CD4-positive, CD25-positive, alpha-beta regulatory T cell (primary cell): Measurements from ENCODE around the gene RASIP1. TPM values are rescaled to one million over a fixed set of nuclear protein-coding genes. Genes with fewer than 3 reads are reported as not detected.

ENCODE experiments used
- ATAC-seq, 2 donors: fragments of 150-1000 bp; cut with Tn5 transposase; one replicate each; pipeline ENCODE4 v1.10.0; 2021; ENCODE audit warnings: low read depth in 2 of 2, moderate number of reproducible peaks in 2 of 2, moderate library complexity in 1 of 2
- DNase-seq, 3 donors: peaks; one replicate each; pipeline versions ENCODE4 v3.0.0 to v3.0.0-alpha.2; 2012 to 2022; ENCODE audit warnings: mixed read lengths in 1 of 3
- H3K27ac ChIP-seq: one replicate; pipeline ENCODE4 v1.7.0; 2013; ENCODE audit warnings: mild to moderate bottlenecking, low read length; ENCODE audit not compliant: insufficient read depth, poor library complexity, severe bottlenecking
- H3K27me3 ChIP-seq: one replicate; pipeline ENCODE4 v1.7.0; 2013; ENCODE audit warnings: low read length; ENCODE audit not compliant: control insufficient read depth, insufficient read depth
- H3K36me3 ChIP-seq: one replicate; pipeline ENCODE4 v1.7.0; 2013; ENCODE audit warnings: mild to moderate bottlenecking, low read length, moderate library complexity; ENCODE audit not compliant: control insufficient read depth, insufficient read depth
- H3K4me1 ChIP-seq: 2 replicates; pipeline ENCODE4 v1.7.0; 2013; ENCODE audit warnings: mild to moderate bottlenecking, low read length; ENCODE audit not compliant: insufficient read depth, control insufficient read depth, poor library complexity, severe bottlenecking
- H3K4me3 ChIP-seq: one replicate; pipeline ENCODE4 v1.7.0; 2013; ENCODE audit warnings: low read depth, mild to moderate bottlenecking, low read length, moderate library complexity
- H3K9me3 ChIP-seq, 2 experiments: 1 replicate in 1 of 2; 2 replicates in 1 of 2; pipeline ENCODE4 v1.7.0; 2013; ENCODE audit warnings: low read length in 2 of 2, mild to moderate bottlenecking in 1 of 2, moderate library complexity in 1 of 2; ENCODE audit not compliant: control insufficient read depth in 2 of 2
- H3K27ac Mint-ChIP-seq, 3 donors: one replicate each; pipeline ENCODE4 v1.8.0; 2020 to 2022; ENCODE audit warnings: mild to moderate bottlenecking in 3 of 3, mixed read lengths in 3 of 3, moderate library complexity in 2 of 3
- H3K27me3 Mint-ChIP-seq: one replicate; pipeline ENCODE4 v1.8.0; 2022; ENCODE audit warnings: mild to moderate bottlenecking, mixed read lengths
- H3K36me3 Mint-ChIP-seq: one replicate; pipeline ENCODE4 v1.8.0; 2020; ENCODE audit warnings: mixed read lengths
- H3K4me1 Mint-ChIP-seq, 4 donors: one replicate each; pipeline ENCODE4 v1.8.0; 2020 to 2022; ENCODE audit warnings: mixed read lengths in 4 of 4, mild to moderate bottlenecking in 1 of 4
- H3K4me3 Mint-ChIP-seq, 4 donors: one replicate each; pipeline ENCODE4 v1.8.0; 2020 to 2022; ENCODE audit warnings: mild to moderate bottlenecking in 4 of 4, mixed read lengths in 4 of 4, moderate library complexity in 3 of 4
- H3K9me3 Mint-ChIP-seq, 7 donors: one replicate each; pipeline ENCODE4 v1.8.0; 2020 to 2022; ENCODE audit warnings: mixed read lengths in 7 of 7, mild to moderate bottlenecking in 3 of 7, moderate library complexity in 2 of 7
- polyA plus RNA-seq, 4 donors: library from polyadenylated mRNA; unstranded; fragments of 300-500 nt; fragmentation: Illumina TruSeq; gene quantifications; one replicate each; pipeline ENCODE4 v1.2.3, GENCODE V29; 2021
- total RNA-seq: library from RNA; stranded (reverse); gene quantifications from one replicate; pipeline ENCODE4 v1.2.3, GENCODE V29; 2022

Gene RASIP1
- total and polyA plus RNA-seq, 5 donors from 2014 or later, result 0.13 to 0.55 (median 0.22) TPM

DNA sequence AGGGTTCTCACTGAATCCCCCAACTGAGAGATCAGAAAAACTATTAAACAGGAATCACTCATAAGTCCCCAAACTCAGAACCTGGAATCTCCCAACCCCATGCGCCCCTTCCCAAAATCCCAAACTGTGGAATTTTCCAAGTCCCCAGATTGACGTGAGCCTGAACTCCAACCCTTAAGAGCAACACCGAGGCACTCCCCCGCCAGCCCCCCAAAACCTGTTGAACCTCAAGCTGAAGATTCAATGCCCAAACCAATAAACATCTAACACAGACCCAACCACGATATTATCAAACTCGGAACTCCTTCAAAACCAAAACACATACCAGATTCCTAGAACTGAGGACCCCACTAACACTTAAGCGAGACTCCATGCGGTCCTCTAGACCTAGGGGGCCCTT is 5.7 kb upstream of the RASIP1 start:
- Mint-ChIP-seq H3K27me3 (peaks cover 43% of the 10 kb centered on the region), H3K9me3 (peaks cover 0 to 2% (median 0%) of the 10 kb centered on the region in 7 donors), H3K36me3 (peaks cover 4% of the 10 kb centered on the region), H3K4me1 (peaks cover 0 to 29% (median 8%) of the 10 kb centered on the region in 4 donors), H3K4me3 (peak overlapping the region in 1 of 4 donors; percentile 2), H3K27ac (no peak overlapping the region)
- ATAC-seq, result no peak
- Histone ChIP-seq H3K4me3 (no peak overlapping the region), H3K9me3 (peaks cover 0 to 5% of the 10 kb centered on the region in 2 experiments), H3K36me3 (no peaks in the 10 kb centered on the region), H3K27ac (no peak overlapping the region), H3K27me3 (no peaks in the 10 kb centered on the region), H3K4me1 (peaks cover 4% of the 10 kb centered on the region)
- DNase-seq, result no peak

DNA sequence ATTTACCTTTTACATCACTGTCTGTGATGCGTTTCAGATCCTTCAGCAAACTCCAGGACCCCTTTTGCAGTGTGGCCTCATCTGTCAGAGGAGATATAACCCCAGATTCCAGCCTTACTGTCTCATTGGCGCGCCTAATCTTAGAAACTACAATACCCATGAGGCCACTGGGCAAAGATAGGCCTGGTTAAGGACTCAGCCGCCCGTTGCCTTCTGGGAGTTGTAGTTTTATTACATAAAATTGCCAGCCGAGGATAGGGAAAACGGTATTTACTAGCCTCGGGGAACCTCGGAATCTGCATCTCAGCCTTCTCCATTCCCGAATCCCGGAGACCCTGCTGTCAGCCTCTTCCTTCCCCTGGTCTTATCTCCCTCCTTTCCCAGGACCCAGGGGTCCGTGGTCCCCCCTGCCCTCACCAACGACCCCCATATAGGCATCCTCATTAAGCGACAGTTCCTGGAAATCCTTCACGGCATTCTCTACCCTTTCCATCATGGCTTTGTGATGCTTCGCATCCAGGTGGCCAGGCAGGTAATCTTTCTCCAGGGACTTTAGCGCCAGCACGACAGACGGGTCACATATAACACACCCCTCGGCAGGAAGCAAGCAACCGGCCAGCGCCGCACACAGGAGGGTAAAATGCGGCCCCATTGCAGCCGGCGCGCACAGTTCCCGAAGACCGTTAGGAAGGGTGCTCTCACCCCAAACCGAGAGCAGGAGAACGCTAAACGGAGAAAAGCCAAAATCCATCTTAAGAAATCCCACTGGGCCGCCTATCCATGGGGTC is 5.0 kb upstream of the RASIP1 start:
- Mint-ChIP-seq H3K27me3 (peaks cover 44% of the 10 kb centered on the region), H3K9me3 (peaks cover 0 to 2% (median 0%) of the 10 kb centered on the region in 7 donors), H3K4me3 (peak overlapping the region in 1 of 4 donors; percentile 2), H3K27ac (peak overlapping the region in 1 of 3 donors; percentile 79), H3K36me3 (peaks cover 4% of the 10 kb centered on the region), H3K4me1 (peaks cover 0 to 32% (median 8%) of the 10 kb centered on the region in 4 donors)
- Histone ChIP-seq H3K27ac (no peak overlapping the region), H3K9me3 (peaks cover 0 to 5% of the 10 kb centered on the region in 2 experiments), H3K4me1 (peaks cover 7% of the 10 kb centered on the region), H3K4me3 (no peak overlapping the region), H3K36me3 (no peaks in the 10 kb centered on the region), H3K27me3 (no peaks in the 10 kb centered on the region)
- peak; percentile 30 to 73 (median 57) for DNase-seq
- peak; percentile 52 to 67 for ATAC-seq

DNA sequence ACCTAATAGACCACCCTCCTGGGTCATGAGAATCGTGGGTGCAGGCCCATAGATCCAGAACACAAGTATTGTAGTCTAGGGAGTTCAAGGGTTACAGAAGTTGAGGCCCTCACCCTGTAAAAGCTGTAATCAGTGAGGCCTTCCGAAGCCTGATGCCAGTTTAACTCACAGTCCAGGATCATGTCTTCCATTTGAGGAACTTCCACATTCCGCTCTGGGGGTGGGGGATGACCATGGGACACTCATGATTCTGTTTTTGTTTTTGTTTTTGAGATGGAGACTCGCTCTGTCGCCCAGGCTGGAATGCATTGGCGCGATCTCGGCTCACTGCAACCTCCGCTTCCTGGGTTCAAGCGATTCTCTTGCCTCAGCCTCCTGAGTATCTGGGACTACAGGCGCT is 1.7 kb upstream of the RASIP1 start:
- Histone ChIP-seq H3K36me3 (no peaks in the 10 kb centered on the region), H3K9me3 (peaks cover 0 to 5% of the 10 kb centered on the region in 2 experiments), H3K4me3 (no peak overlapping the region), H3K27ac (no peak overlapping the region), H3K27me3 (no peaks in the 10 kb centered on the region), H3K4me1 (peaks cover 25% of the 10 kb centered on the region)
- peaks cover 34% of the 10 kb centered on the region for H3K27me3 Mint-ChIP-seq
- DNase-seq, result no peak
- H3K4me3 Mint-ChIP-seq, result peak overlapping the region in 1 of 4 donors; percentile 41
- H3K36me3 Mint-ChIP-seq, result peaks cover 4% of the 10 kb centered on the region
- peaks cover 0 to 2% (median 0%) of the 10 kb centered on the region in 7 donors for H3K9me3 Mint-ChIP-seq
- ATAC-seq, result no peak
- H3K27ac Mint-ChIP-seq, result no peak overlapping the region
- H3K4me1 Mint-ChIP-seq, result peaks cover 0 to 48% (median 7%) of the 10 kb centered on the region in 4 donors

DNA sequence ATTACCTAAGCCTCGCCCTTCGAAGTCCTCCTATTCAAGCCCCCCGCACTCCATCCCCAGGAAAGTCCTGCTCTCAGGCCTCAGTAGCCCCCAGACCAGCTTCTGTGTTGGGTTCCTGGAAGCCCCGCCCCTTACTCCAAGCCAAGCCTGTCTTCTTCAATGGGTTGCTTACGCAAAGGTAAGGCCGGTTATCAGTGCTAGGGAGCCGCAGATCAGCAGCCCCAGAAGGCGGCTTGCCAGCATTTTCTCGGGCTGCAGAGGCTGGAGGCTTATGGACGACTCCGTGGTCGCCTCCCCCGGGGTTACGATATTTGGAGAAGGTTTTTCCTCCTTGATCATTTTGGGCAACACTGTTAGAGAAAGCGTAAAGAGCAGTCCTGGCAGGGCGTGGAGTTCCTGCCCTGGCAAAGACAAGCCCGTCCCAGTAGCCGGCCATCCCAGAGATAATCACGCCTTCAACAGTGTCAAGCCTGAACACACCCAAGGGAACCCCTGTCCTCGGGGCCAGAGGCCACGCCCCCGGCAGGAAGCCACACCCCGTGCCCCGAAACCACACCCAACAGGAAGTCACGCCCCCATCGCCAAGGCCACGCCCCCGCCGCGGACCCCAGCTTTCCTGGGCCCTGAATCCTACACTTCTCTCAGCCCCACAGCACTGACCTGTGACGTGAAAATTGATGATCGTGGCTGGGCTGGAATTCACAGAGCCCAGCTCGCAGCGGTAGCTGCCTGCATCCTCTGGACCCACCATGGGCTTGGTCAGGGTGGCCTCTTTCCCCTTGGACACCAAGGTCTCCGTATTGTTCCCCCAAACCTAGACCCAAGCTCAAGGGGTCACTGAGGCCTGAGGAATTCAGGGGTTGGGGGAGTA is 954 bp upstream of the RASIP1 start:
- Histone ChIP-seq H3K27ac (no peak overlapping the region), H3K4me1 (peaks cover 22% of the 10 kb centered on the region), H3K36me3 (no peaks in the 10 kb centered on the region), H3K9me3 (peaks cover 0 to 5% of the 10 kb centered on the region in 2 experiments), H3K4me3 (no peak overlapping the region), H3K27me3 (no peaks in the 10 kb centered on the region)
- Mint-ChIP-seq H3K27me3 (peaks cover 33% of the 10 kb centered on the region), H3K4me3 (peak overlapping the region; percentile 41 to 57 (median 50)), H3K4me1 (peaks cover 0 to 42% (median 6%) of the 10 kb centered on the region in 4 donors), H3K9me3 (peaks cover 0 to 2% (median 0%) of the 10 kb centered on the region in 7 donors), H3K36me3 (peaks cover 4% of the 10 kb centered on the region), H3K27ac (no peak overlapping the region)
- no peak for ATAC-seq
- DNase-seq, result peak in 1 of 3 donors; percentile 36

DNA sequence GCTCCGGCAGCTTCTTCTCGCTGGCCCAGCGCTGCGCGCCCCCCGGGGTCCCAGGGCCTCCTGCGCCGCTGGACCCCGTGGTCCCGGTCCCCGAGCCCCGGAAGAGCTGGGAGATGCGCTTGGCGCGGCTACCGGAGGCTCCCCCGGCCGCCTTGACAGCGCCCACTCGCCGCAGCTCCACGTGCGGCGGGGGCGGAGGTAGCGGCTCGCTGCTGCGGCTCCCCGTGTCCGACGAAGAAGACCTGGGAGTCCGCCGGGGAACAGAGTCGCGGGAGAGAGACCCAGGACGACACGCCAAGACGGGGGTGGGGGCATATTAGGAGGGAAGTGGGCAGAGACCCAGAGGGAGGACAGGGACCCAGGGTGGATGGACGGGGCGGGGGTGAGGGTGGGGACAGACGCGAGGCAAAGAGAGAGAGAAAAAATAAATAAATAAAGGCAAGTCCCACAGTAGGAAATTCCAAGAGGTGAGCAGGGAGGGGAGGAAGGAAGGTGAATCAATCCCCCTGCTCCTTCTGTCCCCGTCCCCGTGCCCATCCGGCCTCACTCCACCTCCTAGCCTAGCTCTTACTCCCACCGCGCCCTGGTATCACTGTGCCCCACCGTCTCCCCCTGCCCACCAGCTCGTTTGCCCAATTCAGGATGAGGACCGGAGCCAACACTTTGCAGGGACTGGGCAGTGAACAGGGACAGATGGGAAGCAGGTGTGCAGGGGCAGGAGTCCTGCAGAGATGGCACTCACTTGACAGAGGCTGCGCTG is 826 bp downstream of the RASIP1 start:
- H3K36me3 Mint-ChIP-seq, result peaks cover 4% of the 10 kb centered on the region
- H3K27ac Mint-ChIP-seq, result no peak overlapping the region
- H3K4me3 Mint-ChIP-seq, result peak overlapping the region in 2 of 4 donors; percentile 32 to 59
- no peak for DNase-seq
- Histone ChIP-seq H3K27me3 (no peaks in the 10 kb centered on the region), H3K9me3 (no peaks in the 10 kb centered on the region), H3K4me1 (peaks cover 22% of the 10 kb centered on the region), H3K27ac (no peak overlapping the region), H3K4me3 (no peak overlapping the region), H3K36me3 (no peaks in the 10 kb centered on the region)
- H3K4me1 Mint-ChIP-seq, result peaks cover 0 to 31% (median 6%) of the 10 kb centered on the region in 4 donors
- H3K27me3 Mint-ChIP-seq, result peaks cover 22% of the 10 kb centered on the region
- ATAC-seq, result no peak
- peaks cover 0 to 2% (median 0%) of the 10 kb centered on the region in 7 donors for H3K9me3 Mint-ChIP-seq

DNA sequence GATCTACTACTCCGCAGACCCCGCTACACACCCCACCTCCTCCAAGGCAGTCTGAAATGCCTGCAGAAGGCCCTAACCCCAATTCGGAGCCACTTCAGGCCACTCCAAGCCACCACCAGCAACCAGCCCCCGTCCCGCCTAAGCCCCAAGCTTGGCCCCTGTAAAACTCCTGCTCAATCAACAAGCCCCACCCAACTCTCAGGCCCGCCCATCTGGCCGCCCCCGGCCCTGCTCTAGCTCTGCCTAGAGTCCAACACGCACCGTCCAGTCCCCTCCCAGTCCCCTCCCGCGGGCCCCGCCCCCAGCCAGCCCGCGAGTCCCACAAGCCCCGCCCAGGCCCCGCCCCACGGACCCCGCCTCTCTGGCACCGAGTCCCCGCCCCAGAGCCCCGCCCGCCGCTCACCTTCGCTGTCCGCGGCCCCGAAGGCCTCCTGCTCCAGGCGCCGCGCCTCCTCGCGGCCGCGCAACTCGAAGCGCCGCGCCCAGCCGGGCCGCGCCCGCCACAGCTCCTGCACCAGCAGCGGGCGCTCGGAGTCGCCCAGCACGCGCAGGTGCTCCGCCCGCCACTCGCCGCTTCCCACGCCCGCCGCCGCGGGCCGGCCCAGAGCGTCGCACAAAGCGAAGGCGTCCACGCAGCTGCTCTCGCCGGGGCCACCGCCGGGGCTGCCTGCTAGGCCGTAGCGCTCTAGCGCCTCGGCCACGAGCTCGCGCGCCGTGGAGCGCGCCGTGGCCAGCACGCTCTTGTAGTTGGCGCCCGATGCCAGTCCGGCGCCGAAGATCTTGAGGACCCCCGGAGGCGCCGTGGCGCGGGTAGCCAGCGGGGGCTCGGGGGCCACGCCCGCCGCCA is 1.6 kb downstream of the RASIP1 start:
- Mint-ChIP-seq H3K4me3 (peak overlapping the region in 2 of 4 donors; percentile 65 to 68), H3K4me1 (peaks cover 0 to 31% (median 6%) of the 10 kb centered on the region in 4 donors), H3K27me3 (peaks cover 24% of the 10 kb centered on the region), H3K27ac (peak overlapping the region in 2 of 3 donors; percentile 36 to 63), H3K9me3 (peaks cover 0 to 2% (median 0%) of the 10 kb centered on the region in 7 donors), H3K36me3 (peaks cover 4% of the 10 kb centered on the region)
- Histone ChIP-seq H3K4me1 (peaks cover 22% of the 10 kb centered on the region), H3K36me3 (no peaks in the 10 kb centered on the region), H3K27me3 (no peaks in the 10 kb centered on the region), H3K4me3 (no peak overlapping the region), H3K9me3 (no peaks in the 10 kb centered on the region), H3K27ac (no peak overlapping the region)
- ATAC-seq, result peak; percentile 91 to 94
- DNase-seq, result peak; percentile 83 to 89 (median 86)
